Coronary artery (tissue), 2 donors: ENCODE data around the gene CGNL1.

Experiments used
- DNase-seq: peaks from one replicate; pipeline ENCODE4 v3.0.0-alpha.2; 2017; ENCODE audit warnings: low spot score
- H3K27ac ChIP-seq, 2 donors: fragments of 200-600 bp; sonication (generic); one replicate each; pipeline ENCODE4 v1.5.1; 2016 to 2019
- H3K4me3 ChIP-seq: fragments of 200-600 bp; sonication (generic); 2 replicates; pipeline ENCODE4 v1.5.1; 2016; ENCODE audit warnings: mild to moderate bottlenecking, moderate library complexity
- CTCF ChIP-seq: fragments of 200-600 bp; sonication (generic); IDR thresholded peaks from one replicate; pipeline ENCODE4 v1.5.1; 2019; ENCODE audit warnings: antibody characterized with exemption

CGNL1 gene

DNA sequence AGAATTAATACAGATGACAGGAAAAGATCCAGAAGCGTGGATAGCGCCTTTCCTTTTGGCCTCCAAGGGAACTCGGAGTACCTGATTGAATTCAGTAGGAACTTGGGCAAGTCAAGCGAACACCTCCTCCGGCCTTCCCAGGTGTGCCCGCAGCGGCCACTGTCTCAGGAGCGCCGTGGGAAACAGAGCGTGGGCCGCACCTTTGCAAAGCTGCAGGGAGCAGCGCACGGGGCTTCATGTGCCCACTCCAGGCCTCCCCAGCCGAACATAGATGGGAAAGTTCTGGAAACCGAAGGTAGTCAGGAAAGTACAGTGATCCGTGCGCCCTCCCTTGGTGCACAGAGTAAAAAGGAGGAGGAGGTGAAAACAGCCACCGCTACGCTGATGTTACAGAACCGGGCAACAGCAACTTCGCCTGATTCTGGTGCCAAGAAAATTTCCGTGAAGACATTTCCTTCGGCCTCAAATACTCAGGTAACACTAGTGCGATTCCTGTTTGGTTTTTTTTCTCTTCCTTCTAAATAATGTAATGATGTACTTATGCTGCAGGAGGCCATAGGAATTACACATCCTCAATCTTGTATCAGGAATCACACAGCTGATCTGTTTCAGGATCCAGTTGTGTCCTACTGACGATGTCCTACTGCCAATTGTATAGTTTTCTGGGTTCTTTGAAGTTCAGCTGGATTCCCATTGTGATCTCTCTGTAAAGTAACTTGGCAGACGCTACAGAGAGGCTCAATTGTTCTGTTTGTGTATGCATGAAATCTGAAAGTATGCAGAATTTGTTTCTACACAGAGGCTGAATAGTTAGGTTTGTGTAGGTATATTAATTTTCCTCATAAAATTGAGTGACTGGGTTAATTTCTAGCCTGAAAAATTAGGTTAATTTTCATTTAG is 63.1 kb downstream of the CGNL1 start:
- no peak for TF ChIP-seq CTCF
- H3K27ac ChIP-seq: no peak overlapping the region
- DNase-seq: no peak
- H3K4me3 ChIP-seq: no peak overlapping the region

GRCh38 chr15:57440167-57440566 is 63.9 kb downstream of the CGNL1 start:
- peak overlapping the region in 1 of 2 donors; percentile 20 for H3K27ac ChIP-seq
- DNase-seq: no peak
- no peak for TF ChIP-seq CTCF
- no peak overlapping the region for H3K4me3 ChIP-seq

DNA sequence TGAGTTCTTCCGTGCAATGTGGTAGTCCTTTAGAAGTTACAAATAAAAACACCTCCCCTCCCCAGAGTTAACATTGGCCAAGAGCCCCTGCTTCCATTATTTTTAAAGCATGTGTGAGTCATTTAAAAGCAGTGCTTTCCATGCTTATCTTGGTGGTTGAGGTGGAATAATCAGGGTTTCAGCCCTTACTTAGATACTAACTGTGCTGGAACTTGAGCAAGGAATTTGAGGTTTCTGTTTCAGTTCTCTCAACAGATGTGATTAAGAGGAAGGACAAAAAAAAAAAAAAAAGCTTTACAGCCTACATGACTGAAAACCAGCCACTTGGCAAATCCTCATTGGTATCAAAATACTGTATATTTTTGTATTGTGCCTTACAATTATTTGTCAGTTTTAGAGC is 64.5 kb downstream of the CGNL1 start:
- H3K4me3 ChIP-seq: peak overlapping the region; percentile 29
- no peak for DNase-seq
- H3K27ac ChIP-seq: peak overlapping the region in 1 of 2 donors; percentile 20
- TF ChIP-seq CTCF: no peak

DNA sequence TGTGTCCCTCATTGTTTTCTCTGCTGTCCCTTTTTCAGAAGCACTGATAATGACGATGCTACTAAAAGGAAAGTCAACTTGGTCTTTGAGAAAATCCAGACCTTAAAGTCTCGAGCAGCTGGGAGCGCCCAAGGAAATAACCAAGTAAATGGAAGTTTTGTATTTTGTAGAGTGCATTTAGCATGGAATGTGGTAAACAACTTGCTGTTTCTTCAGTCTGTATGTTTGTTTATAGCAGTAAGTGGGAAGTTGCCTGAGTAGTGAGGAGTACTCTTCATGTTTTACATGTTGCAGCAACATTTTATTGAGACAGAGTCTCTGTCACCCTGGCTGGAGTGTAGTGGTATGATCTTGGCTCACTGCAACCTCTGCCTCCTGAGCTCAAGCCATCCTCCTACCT is 66.0 kb downstream of the CGNL1 start:
- DNase-seq: no peak
- no peak overlapping the region for H3K4me3 ChIP-seq
- no peak overlapping the region for H3K27ac ChIP-seq
- TF ChIP-seq CTCF: no peak

DNA sequence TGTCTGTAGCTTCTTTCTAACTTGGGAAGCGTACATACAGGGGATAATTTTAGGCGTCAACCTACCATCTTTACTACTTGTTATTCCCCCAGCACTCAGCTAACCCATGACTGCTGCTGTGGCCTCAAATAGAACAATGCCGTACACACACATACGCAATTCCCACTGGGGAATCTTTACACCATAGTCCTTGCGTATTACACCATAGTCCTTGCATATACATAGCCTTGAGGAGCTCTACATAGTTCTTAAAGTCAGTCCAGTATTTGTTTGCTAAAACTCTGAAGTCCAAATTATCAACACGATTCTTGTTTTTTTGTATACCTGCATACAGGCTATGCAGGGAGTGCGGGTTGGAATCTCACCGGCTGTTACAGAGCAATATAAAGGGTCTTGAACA is 67.2 kb downstream of the CGNL1 start:
- Histone ChIP-seq H3K27ac (no peak overlapping the region), H3K4me3 (no peak overlapping the region)
- DNase-seq: no peak
- no peak for TF ChIP-seq CTCF

GRCh38 chr15:57444877-57445513 is 68.7 kb downstream of the CGNL1 start:
- Histone ChIP-seq H3K27ac (no peak overlapping the region), H3K4me3 (no peak overlapping the region)
- no peak for TF ChIP-seq CTCF
- no peak for DNase-seq

DNA sequence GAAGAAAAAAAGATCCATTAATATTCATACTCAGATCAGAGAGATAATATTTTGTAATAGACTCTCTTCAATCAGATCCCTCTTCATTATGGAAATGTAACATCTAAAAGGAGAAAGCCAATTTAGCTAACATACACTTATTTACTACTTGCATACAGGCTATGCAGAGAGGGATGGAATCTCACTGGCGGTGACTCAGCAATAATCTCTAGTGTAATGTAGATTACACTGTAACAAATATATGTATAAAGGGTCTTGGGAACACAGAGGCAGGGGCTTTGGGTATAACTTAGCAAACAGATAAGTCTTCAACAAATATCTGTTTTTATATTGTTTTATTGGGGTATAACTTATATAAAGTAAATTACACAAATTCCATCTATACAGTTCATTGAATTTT is 69.6 kb downstream of the CGNL1 start:
- TF ChIP-seq CTCF: no peak
- no peak for DNase-seq
- no peak overlapping the region for H3K4me3 ChIP-seq
- no peak overlapping the region for H3K27ac ChIP-seq
